Measurements from ENCODE around the gene ACAN.

The ACAN gene

DNA sequence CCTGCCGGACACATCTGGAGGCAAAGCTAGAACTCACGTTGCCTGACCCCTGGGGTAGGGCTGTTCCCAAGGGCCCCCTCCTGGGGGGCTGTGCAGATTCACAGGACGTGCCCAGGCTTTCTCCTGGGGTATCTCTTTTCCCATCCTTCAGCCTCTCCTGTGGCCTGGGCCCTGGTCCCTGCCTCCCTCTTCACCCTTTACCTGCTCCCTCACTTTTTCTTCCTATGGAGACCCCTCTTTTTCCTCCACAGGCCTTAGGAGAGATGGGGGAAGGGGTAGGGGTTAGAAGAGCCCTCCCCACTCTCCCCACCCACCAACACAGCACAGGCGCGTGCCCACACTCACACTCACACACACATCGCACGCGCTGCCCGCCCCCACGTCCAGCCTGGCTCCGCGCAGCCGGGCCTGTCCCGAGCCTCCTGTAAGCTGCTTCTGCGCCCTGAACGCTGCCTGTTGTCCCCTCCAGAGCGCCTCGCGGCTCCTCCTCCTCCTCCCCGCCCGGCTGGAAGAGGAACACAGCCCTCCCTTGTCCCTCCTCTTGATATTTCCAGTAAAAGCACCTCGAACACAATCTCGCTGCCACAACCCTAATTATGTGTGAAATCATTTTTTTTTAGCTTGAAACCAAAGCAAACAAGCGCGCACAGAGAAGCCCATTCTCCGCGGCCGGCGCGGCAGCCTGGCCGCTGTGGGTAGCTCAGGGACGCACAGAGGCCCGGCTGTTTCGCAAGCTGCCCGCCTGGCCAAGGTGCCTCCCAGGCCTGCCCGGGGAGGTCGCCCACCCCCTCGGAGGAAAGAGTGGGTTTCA is 33.9 kb upstream of the ACAN start:
- H3K4me3 ChIP-seq (ENCODE audit: control insufficient read depth, low read depth, low read length) = no peak overlapping the region
- no peak for DNase-seq (ENCODE audit: low read depth)
- TF ChIP-seq, protein P1, sequence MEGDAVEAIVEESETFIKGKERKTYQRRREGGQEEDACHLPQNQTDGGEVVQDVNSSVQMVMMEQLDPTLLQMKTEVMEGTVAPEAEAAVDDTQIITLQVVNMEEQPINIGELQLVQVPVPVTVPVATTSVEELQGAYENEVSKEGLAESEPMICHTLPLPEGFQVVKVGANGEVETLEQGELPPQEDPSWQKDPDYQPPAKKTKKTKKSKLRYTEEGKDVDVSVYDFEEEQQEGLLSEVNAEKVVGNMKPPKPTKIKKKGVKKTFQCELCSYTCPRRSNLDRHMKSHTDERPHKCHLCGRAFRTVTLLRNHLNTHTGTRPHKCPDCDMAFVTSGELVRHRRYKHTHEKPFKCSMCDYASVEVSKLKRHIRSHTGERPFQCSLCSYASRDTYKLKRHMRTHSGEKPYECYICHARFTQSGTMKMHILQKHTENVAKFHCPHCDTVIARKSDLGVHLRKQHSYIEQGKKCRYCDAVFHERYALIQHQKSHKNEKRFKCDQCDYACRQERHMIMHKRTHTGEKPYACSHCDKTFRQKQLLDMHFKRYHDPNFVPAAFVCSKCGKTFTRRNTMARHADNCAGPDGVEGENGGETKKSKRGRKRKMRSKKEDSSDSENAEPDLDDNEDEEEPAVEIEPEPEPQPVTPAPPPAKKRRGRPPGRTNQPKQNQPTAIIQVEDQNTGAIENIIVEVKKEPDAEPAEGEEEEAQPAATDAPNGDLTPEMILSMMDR (conservative IDR thresholded peaks at IDR 0.05; ENCODE audit: control insufficient read depth, insufficient read depth, low read depth, low read length) = no peak

DNA sequence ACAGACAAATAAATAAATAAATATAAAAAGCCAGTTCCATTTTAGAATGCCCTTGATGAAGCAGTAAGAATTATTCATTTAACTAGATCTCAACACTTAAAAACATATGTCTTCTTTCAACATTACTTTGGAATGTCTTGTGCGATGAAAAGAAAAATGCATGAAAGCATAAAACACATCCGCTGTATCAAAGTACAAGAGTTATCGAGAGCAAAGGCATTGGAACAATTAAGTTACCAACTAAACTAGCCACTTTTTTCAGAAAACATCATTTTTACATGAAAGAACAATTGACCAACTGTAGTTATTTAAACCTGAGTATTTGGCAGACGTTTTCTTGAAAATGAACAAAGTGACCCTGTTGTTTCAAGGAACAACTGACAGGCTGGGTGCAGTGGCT is 27.5 kb upstream of the ACAN start:
- DNase-seq (ENCODE audit: low read depth) = no peak
- TF ChIP-seq, protein P1 (conservative IDR thresholded peaks at IDR 0.05; ENCODE audit: control insufficient read depth, insufficient read depth, low read depth, low read length) = no peak
- no peak overlapping the region for H3K4me3 ChIP-seq (ENCODE audit: control insufficient read depth, low read depth, low read length)

DNA sequence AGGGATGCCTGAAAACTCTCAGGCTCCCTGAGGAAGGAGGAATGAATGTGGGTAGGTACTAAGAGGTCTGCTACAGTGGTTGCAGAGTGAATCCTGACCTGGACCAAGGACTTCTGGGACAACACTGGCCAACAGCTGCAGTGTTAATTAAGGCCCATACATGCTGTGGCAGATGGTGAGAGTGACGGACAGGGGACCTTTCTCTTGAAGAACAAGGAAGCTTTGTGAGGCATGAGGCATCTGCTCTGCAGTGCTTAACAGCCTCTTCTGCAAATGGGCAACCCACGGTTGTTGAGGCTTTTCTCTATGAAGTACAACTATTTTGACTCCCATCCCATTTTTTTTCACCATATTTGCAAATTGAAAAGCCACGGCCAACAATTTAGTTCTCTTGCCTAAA is 26.6 kb upstream of the ACAN start:
- H3K4me3 ChIP-seq (ENCODE audit: control insufficient read depth, low read depth, low read length) = no peak overlapping the region
- TF ChIP-seq, protein P1 (conservative IDR thresholded peaks at IDR 0.05; ENCODE audit: control insufficient read depth, insufficient read depth, low read depth, low read length) = no peak
- no peak for DNase-seq (ENCODE audit: low read depth)

DNA sequence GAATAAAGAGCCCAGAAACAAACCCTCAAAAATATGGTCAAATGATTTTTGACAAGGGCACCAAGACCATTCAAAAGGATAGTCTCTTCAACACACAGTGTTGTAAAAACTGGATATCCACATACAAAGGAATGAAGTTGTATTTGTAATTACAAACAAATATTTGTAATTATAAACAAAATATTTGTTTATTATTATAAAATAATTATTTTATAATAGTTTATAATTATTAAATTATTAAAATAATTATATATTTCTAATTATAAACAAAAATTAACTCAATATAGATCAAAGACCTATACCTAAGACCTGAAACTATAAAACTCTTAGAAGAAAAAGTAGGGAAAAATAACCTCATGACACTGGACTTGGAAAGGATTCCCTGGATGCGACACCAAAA is 23.3 kb upstream of the ACAN start:
- H3K4me3 ChIP-seq (ENCODE audit: control insufficient read depth, low read depth, low read length) = no peak overlapping the region
- TF ChIP-seq, protein P1 (conservative IDR thresholded peaks at IDR 0.05; ENCODE audit: control insufficient read depth, insufficient read depth, low read depth, low read length) = no peak
- no peak for DNase-seq (ENCODE audit: low read depth)

DNA sequence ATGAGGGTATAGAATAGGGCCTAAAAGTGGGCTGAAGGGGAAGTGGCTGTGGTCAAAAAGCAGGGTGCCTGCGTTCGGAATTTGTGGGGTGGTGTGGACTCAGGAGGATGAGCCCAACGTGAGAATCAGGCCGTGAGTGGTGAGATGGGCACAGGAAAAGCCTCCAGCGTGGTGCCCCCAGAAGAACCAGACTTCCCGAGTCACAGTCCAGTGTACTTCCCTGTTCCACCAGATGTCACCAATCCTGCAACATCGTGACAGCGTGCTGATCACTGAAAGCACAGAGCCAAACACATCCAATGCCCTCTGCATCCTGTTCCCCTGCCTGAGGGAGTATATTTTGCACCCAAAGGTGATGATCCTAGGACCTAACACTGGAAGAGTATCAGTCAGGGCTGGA is 20.8 kb upstream of the ACAN start:
- DNase-seq (ENCODE audit: low read depth) = no peak
- TF ChIP-seq, protein P1 (conservative IDR thresholded peaks at IDR 0.05; ENCODE audit: control insufficient read depth, insufficient read depth, low read depth, low read length) = no peak
- H3K4me3 ChIP-seq (ENCODE audit: control insufficient read depth, low read depth, low read length) = no peak overlapping the region

DNA sequence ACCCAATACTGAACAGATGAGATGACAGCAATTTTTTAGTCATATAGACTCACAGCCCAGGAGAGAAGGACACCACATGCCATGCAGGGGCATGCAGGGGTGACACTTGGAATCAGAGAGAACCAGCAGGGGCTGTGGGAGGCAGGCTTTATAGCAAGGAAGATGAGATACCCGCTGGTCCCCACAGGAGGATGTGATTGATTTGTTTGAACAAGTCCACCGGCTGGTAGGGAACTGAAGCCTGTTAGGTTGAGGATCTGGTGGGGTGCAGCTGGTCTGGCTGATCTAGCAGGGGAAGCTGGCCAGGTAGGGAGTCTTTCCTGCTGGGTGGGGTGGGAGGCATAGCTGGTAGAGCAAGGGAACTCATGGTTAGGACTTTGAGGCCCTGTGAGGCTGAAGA is 18.0 kb upstream of the ACAN start:
- DNase-seq (ENCODE audit: low read depth) = no peak
- TF ChIP-seq, protein P1 (conservative IDR thresholded peaks at IDR 0.05; ENCODE audit: control insufficient read depth, insufficient read depth, low read depth, low read length) = no peak
- H3K4me3 ChIP-seq (ENCODE audit: control insufficient read depth, low read depth, low read length) = no peak overlapping the region

Data from fibroblast of mammary gland (primary cell).